Cardiac fibroblast (primary cell): ENCODE results near the gene COL27A1.

Experiments used
- DNase-seq, 2 donors: peaks; one replicate each; pipeline versions ENCODE4 v3.0.0 to v3.0.0-alpha.2; 2010; ENCODE audit warnings: low read depth in 2 of 2
- H3K4me3 ChIP-seq, 2 donors: replicated peaks in 1 of 2; 1 replicate in 1 of 2; 2 replicates in 1 of 2; pipeline ENCODE4 v1.5.1; 2011; ENCODE audit warnings: low read depth in 2 of 2, low read length in 2 of 2, mild to moderate bottlenecking in 2 of 2, moderate library complexity in 1 of 2
- CTCF ChIP-seq: IDR thresholded peaks from one replicate; pipeline ENCODE4 v1.5.1; 2011; ENCODE audit warnings: low read depth, mild to moderate bottlenecking, low read length, inconsistent platforms

COL27A1 gene

GRCh38 chr9:114140401-114140800 lies 14.9 kb upstream of the COL27A1 start:
- no peak for TF ChIP-seq CTCF
- no peak for DNase-seq
- no peak overlapping the region for H3K4me3 ChIP-seq

DNA sequence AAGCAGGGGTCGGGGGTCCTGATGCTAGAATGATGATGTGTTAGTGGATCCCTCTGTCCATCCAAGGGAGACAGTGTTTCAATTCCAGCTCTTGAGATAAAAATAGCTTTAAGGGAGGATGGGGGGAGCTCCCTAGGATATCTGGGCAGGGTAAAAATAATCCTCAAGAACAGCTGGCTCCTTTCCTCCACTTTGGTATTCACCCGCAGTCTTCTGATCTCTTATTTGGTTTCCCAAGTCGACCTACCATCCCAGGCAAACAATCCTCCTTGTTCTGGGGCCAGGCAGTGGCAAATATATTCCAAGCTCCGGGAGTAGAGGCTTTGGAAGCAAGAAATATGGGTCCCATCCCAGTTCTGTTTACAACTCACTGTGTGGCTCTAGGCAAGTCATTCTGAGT lies 14.5 kb upstream of the COL27A1 start:
- TF ChIP-seq CTCF = no peak
- no peak for DNase-seq
- H3K4me3 ChIP-seq = no peak overlapping the region

DNA sequence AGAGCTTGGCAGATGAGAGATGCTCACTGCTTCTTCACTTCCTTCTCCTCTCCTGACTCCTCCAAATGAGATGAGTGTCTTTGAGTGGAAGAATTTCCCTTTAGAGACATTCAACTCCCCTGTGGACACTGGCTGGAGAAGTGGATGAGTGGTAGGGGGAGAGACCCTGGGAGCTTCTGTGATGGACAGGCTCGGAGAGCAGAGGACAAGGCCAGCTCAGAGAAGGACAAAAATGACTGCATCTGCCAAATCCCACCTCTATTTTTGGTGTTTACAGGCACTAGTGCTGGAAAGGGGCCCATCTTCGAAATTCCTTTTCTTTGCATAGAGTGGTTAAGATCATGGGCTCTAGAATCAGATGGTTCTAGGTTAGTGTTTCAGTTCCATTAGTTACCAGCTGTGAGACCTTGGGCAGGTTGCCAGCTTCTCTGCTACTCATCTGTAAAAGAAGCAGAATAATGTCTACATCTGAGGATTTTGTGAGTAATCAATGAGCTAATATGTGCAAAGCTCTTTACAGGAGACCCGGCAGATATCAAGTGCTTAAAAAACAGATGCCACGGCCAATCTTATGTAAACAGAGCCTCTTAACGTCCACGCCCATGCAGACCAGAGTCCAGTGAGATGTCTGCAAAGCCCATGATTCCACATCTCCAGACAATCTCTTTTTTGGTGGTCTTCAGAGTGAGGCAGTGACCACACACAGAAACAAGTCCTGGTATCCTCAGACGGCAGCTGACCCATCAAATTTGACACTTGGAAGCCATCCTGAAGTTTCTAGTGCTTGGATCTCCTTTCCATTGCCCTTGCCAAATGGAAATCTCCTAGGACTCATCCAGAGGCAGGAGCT lies 13.6 kb upstream of the COL27A1 start:
- peak; percentile 18 to 36 for DNase-seq
- no peak for TF ChIP-seq CTCF
- no peak overlapping the region for H3K4me3 ChIP-seq

- no peak for TF ChIP-seq CTCF
- no peak for DNase-seq
- no peak overlapping the region for H3K4me3 ChIP-seq
Observed at GRCh38 chr9:114143234-114143633, 12.1 kb upstream of the COL27A1 start.

- H3K4me3 ChIP-seq = no peak overlapping the region
- no peak for TF ChIP-seq CTCF
- no peak for DNase-seq
Observed at GRCh38 chr9:114146735-114147134, 8.6 kb upstream of the COL27A1 start.

DNA sequence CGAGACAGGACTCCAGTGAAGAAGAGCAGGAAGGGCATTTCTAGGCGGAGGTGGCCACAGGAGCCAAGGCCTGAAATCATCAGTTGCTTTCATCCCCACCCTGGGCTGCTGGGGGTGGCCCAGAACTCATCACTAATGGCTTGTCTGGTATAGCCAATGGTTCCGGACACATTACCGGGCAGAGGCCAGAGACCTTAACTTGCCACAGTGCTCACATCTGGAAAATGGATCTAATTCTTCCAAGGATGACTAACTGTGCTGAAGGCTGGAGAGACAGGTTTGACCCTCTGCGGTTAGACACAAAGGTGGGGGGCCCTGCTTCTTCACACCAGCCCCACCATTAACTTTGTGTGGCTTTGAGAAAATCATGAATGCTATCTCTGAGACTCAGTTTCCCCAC lies 6.2 kb upstream of the COL27A1 start:
- H3K4me3 ChIP-seq = no peak overlapping the region
- no peak for DNase-seq
- no peak for TF ChIP-seq CTCF
